ENCODE data around the gene THADA.

The THADA gene

DNA sequence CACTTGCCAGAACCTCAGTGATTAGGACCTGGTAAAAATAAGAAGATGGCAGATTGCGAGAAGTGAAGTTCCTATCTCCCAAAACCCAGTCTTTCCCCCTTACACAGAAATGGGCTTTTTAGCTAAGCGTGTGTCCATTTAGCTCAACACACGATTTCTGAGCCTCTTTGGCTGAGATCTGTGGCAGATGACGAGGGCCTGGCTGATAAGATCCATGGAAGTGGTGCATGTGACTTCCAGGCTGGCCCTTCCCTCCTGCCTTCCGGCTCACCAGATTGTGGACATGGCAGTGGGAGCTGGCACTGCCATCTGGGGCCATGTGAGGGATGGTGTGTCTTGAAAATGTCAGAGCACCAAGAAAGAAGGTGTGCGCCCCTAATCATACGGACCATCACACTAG, 328.5 kb downstream of the THADA start:
- DNase-seq = no peak

DNA sequence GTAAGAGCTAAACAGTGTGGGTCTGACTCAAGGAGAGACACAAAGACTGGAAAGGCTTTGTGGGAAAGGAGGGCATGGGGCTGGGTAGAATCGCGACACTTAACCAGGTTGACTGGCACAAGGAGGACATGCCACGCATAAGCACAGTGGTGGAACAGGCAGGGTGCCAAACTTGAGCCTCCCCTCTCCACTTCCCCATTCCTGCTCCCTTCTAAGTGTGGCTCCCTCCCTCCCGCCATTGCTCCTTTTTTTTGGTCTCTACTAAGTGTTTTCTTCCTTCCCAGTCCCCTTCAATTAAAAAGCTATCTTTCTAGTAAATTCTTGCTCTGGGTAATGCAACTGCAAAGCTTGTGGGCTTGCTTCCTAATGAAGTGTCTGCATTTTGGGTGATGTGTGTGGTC, 329.1 kb downstream of the THADA start:
- peak; percentile 56 to 71 (median 68) for DNase-seq

DNA sequence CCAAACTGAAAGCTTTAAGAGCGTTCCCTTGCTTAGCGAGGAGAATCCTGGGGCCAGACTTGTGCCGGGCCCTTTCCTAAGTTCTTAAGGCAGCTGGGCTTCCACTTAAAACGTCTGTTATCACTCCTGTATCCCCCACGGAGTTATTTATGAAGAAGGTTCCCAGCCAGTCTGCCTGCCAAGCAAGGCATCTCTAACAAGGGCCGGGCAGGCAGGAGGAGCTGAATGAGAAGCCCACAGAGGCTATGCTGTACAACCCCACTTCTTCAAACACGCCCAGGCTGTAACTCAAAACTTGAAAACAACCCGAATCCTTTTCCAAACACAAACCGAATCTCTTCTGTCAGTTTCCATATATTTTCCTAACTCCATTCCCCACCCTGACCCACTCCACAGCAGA, 330.4 kb downstream of the THADA start:
- no peak for DNase-seq

DNA sequence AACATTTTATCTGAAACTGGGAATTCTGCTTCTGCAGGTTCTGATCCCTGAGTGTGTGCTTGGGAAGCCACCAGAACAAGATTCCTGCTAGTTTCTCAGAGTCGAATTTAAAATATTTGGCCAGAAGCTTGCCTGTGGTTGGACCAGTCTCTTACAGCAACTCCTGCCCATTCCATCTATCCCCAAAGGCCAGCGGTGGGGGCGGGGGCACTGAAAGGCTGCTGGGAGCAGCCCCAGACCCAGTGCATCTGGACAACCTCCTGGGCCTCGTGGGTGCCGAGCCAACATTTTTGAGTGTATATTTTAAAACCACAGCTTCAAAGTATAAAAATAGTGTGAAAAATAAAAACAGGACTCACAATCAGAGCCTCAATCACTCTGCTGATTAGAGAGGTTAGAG, 330.8 kb downstream of the THADA start:
- no peak for DNase-seq

DNA sequence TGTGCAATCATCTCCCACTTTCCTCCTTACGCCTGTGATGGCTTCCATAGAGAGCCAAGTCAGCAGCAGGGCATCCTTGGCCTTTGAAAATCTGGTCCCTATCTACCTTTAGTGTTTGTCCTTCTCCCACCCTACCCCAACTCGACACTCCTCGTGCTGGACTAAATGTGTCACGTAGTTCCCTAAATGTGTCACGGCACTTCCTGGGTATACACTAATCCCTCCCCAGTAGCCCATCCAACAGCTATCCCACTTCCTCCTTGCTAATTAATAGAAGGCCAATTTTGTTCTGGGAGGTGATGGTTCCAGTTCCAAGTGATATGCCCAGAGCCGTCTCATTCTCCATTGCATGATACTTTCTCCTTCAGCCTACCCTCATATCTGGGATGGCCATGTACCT, 332.9 kb downstream of the THADA start:
- peak; percentile 56 to 69 (median 62) for DNase-seq

DNA sequence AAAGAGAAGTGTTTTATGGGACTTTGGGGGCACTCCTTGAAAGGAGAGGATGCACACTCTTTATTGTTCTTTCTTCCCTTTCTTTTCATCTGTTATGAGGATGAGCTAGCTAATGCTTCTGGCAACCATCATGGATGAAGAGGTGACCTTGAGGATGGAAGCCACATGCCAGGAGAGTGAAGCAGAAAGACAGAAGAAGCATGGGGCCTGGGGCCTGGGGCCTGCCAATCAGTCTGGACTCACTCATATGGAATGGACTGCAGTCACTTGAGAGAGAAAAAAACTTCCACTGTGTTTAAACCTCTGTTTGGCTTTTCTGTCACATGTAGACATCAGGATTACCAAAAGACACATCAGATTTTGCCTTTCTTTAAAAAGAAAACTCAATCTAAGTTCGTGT, 333.6 kb downstream of the THADA start:
- no peak for DNase-seq

DNA sequence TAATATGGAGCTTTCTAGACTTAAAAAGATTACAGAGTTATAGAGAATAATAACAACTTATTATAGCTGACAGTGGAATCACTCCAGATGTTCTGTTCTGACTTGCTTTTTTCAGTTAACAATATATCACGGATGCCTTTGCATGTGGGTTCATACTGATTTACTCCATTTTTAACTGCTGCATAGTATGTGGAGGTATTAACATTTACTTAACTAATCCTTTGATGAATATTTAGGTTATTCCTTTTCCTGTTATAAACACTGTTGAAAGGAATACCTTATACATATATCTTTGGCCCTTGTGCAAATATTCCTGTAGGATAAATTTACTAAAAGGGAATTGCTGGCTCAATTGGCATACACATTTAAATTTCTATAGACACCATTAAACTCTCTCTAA, 336.3 kb downstream of the THADA start:
- no peak for DNase-seq

DNA sequence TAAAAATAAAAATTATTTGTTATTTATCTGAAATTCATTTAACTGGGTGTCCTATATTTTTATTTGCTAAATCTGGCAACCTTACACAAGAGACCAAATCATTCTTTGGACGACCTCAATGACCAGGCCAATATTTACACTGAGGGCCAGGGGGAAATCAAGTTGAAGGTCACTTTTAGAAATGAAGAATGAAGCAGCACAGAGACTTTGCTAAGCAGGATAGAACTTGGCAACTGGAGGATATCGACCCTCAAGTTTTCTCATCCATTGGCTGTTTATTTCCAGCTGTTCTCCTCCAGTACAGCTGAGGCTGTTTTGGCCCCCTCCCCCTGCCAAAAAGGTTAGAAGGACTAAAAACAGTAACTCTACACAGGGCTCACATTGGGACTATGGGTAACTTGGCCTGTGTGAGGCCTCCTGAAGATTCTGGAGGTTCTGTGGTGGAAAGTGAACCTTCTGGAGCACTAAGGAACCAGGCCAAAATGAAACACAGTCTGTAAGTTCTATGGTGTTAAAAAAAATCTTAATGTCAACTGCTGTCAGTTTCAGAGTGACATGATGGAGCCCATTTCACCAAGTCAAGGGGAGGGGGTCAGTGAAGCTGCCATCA, 337.2 kb downstream of the THADA start:
- no peak for DNase-seq

DNA sequence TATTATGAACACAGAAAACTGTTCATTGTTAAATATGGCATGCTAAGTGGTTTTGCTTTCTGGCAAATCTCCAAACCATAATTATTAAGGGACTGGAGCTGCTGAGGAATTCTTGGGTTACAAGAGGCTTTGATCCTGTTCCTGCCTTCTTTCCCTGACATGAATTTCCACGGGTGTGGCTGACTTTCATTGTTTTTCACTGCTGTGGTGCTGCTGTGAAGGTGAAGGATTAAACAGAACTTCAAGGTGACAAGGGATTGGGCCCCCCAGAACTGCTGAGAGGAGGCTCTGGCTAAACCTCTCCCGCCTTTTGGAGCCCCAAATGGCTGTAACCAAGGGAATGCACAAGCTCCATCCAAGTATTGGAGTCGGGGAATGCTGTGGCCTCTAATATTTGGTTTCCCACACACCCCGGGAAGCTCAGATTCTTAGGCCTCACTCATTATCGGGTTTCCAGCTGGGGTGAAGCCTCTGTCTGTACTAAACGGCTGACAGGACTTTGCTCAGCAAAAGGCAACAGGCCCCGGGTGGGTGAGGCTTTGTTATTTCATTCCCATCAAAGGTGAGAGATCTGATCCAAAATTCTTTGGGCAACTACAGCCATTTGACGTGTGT, 340.4 kb downstream of the THADA start:
- DNase-seq = no peak

DNA sequence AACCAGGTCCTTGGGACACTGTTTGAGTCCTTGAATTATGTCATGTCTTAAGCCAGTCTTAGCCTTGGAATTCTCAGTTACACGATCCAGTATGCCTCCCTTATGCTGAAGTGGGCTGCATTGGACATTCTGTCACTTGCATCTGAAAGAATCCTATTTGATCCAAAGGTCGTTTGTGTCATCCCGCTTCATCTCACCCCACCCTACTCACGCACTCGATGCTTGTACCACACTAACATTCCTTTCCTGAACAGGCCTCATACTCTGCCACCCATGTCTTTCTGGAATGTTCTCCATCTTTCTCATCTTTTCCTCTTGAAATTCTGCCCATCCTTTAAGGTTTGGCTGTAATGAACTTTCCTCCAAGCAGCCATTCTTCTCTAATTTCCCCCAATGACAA, 341.5 kb downstream of the THADA start:
- no peak for DNase-seq

DNA sequence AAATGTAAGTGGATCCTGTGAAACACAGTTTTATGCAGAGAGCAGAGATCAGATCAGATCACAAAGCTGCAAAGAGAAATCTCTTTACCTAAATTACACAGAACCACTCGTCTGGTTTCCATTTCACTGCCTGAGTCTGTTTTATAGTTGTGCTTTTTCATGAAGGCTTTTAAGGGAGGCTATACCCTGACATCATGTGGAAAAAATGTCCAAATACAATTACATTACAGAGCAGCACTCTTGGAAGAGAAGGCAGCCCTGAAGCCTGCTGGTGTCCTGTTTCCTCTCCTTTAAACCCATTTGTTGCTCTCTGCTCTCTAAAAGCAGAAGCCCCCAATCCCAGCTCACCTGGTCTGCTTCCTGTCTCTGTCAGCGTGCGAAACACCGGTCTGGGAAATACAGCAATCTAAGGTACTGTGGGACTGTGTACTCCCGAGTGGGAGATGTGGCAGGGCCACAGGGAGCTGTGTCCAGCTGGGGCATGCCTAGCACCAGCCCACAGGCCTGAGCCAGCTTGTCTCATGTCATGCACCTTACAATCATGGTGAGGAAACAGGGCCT, 344.6 kb downstream of the THADA start:
- no peak for DNase-seq

DNA sequence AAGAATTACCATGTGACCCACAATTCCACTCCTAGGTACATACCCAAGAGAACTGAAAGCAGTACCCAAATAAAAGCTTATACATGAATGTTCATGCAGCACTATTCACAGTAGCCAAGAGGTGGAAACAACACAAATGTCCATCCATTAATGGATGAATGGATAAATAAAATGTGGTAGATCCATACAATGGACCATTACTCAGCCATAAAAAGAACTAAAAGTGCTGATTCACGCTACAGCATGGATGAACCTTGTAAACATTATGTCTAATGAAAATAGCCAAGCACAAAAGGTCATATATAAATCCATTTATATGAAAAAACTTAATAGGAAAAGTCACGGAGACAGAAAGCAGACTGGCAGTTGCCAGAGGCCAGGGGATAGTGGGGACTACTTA, 345.8 kb downstream of the THADA start:
- DNase-seq = no peak

DNA sequence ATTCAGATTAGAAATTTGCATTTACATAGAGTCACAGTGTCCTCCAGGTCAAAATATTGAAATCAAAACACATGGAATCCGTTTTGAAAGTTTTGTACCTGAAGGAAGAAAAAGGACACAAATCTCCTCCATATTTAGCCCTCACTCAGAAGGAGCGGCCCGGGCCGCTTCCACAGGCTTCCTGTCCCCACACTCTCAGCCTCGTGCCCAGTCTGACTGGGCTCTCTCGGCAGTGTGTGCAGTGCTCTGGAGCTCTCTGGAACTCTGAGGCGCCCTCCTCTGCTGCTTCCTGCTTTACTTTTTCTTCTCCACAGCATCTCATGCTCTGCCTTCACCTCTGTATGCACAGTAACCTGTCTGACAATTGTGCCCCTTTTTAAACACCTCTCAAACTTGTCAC, 347.2 kb downstream of the THADA start:
- DNase-seq = no peak

DNA sequence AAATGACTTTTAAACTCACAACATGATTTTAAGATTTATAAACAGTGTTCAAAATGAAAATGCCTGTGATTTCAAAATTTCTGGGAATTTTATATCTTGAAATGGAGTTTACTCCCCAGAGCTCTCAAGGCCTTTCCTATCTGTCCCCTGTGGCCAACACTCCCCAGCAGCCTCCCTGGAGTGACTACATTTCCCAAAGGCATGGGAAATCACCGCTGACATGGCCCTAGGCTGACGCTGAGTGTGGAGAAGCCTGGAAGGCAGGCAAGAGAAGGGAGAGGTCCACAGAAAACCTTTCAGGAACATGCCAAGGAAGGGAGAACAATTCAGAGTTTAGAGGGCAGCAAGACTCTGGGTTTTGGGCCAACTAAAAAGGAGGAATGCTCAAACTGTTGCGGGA, 349.2 kb downstream of the THADA start:
- no peak for DNase-seq

DNA sequence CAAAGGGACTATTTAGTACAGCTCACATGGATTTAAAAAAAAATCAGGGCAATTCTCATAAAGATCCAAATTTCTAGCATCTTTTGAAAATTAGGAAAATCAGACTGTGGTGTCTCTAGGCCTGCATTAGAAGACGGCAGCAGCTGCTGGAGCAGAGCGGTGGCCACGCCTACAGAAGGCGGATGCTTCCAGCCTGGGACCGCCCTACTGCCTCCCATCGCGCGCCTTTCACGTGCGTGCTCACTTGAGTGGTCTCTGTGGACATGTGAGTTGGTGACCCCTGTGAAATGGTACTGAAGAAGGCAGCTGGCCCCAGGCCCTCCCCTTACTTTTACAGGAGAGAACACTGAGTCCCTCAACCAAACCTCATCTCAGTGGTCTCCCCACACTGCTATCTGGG, 354.3 kb downstream of the THADA start:
- no peak for DNase-seq

DNA sequence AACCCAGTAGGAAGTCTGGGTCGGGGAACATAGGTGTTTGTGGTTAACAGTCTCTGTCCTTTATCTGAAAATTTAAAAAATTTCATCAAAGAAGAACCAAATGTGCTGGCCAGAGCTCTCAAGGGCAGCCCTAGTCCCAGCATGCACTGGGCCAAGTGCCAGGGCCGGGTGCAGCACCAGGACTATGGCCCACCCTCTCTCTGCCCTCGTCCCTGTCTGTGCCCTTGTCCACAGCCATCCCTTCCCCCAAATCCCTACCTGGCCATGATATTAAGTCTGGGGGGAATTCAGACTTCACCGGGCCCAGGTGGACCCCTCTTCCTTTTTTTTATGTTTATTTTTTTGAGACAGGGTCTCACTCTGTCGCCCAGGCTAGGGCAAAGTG, 355.1 kb downstream of the THADA start:
- no peak for DNase-seq

DNA sequence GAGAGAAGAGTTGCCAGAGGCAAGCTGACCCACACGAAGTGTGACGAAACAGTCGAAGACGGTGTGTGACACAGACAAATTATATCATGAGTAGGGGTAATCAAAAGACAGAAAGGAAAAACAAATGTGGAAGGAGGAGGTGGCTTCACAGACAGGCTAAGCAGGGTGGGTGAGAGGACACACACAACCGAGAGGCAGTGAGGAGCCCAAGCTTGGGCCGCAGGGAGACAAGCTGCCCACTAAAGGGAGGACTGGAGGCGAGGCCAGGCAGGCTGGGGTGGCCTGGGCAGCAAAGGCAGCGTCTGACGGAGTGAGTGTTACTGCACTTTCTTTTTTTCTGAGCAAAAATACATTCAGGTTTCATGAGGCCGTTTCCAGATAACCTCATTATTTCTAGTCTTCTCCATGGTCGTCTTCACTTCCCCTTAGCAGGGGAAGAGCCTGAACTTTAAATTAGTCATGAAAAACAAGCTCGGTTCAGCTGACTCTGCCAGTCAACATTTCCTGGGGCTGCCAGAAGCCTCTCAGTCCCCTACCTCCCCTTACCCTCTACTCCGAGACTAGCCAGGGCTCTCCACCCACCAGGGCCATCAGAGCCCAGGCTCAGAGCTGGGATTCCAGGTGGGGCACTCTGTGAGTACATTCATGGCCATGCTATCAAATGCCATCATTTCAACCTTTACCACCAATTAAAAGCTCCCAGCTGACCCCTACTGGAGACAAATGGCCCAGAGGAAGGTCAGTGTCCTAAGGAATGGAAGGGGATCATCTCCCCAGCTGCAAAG, 355.7 kb downstream of the THADA start:
- DNase-seq = peak; percentile 73 to 89 (median 82)

DNA sequence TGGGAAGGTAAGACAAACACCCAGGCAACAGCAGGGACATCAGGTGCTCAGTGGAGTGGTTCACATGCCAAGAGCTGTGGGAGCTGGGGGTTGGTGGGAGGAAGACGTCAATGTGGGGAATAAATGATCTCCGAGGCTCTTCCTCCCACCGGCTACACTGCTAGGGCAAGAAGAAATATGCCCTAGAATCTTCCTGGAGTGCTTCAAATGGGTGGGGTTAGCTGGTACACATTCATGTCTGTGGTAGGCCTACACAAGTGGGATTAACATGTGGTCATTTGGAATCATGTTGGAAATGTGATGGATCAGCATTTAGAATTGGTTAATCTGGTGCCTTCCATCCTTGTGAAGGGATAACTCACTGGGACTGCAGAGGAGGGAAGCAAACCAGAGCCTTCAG, 357.0 kb downstream of the THADA start:
- DNase-seq = no peak

DNA sequence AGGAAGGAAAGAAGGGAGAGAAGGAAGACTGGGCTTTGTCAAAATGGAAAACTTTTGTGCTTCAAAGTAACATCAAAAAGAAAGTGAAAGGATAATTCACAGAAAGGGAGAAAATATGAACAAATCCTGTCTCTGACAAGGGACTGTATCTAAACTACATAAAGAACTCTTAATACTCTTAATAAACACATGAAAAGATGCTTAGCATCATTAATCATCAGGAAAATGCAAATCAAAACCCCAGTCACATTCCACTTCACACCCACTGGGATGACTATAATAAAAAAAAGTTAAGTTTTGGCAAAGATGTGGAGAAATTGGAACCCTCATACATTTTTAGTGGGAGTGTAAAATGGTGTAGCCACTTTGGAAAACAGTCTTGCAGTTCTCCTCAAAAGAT, 357.7 kb downstream of the THADA start:
- peak in 1 of 3 donors; percentile 54 for DNase-seq

DNA sequence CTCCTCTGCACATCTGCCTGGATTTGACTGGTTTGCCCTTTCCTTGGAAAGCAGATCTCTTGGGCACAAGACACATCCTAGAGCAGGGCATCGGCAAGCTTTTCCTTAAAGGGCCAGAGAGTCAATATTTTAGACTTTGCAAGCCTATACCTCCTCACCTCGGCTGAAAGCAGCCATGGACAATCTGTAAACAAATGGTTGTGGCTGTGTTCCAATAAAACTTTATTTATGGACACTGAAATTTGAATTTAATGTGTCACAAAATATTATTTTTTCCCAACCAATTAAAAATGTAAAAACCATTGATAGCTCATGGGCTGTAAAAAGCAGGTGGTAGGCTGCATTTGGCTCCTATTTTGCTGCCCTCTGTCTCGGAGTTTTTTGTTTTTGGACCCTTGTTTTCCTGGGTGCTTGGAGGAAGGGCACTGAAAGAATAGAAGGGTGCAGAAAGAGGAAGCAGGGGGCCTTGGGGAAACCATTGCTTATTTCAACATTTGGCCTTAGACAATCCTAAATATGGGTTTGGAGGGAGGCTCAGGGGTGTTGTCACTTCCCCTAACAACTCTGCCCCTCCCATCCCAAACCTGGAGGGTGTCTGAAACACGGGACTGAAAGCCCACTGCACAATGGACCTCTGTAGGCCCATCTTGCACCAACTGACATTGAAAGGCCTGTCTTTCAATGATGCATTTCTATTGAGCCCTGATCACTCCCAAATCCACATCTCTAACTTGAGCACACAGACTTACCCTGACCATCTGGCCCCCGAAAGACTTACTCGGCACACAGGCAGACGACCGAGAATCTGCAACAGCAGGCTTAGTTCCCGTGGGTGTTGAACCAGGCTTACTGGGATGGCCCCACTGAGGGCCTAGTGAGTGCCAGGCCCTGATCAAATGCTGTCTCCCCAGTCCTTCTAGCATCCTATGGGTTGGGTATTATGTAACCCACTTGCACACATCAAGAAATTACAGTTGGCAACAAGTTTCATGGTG, 362.3 kb downstream of the THADA start:
- DNase-seq = peak; percentile 57 to 65 (median 65)

DNA sequence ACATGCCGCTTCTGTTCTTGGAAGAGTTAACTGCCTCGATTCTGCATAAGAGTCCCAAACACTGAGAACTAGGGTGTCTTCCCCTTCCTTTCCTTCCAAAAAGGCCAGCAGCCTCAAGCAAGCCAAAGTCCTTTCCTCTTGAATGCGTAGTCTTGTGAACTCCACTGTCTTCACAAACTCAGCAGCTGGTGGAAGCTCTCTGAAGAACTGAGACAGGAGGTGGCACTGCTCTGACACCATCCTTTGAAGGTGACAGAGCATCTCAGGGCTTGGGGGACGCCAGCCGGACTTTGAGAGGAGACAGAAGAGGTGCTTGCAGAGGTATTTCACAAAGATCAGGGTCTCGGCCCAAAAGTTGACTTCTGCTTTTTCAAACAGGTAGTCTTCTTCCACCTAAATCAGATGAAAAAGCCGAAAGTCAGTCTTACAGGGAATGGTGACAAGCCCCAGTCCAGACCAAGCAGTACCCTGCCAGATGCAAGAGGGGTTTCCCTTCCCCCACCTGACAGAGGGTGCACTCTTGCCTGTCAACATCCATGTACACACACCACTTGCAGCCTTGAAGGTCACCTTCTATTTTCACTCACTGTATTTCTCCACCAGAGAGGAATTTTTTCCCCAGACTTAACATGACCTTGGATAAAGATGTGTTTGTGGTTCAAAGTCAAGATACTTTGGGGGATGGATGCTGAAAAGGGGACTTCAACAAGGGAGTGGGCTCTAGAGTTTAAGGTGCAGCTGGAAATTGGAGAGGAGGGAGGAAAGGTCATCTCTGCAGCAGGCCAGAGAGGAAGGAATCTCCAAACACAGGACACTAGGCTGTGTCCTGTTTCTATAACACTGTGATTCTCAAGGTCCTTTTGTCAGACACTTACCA, 364.6 kb downstream of the THADA start:
- no peak for DNase-seq
